Neural cell (in vitro differentiated cells): ENCODE results near the gene A2M.

ENCODE experiments used
- CTCF ChIP-seq: fragments of 450-650 bp; IDR thresholded peaks from 2 replicates; pipeline ENCODE4 v1.5.1; 2014; ENCODE audit warnings: antibody characterized with exemption, mild to moderate bottlenecking, moderate library complexity; ENCODE audit not compliant: poor library complexity, severe bottlenecking
- EP300 ChIP-seq: fragments of 450-650 bp; conservative IDR thresholded peaks from 2 replicates; pipeline ENCODE4 v1.6.1; 2014; ENCODE audit warnings: antibody characterized with exemption, mild to moderate bottlenecking, moderate library complexity; ENCODE audit not compliant: poor library complexity, severe bottlenecking
- EZH2 ChIP-seq: fragments of 200-600, 300-800 bp; shearing (Covaris generic), sonication (generic); IDR thresholded peaks from 2 replicates; pipeline ENCODE4 v1.6.1; 2014; ENCODE audit warnings: antibody characterized with exemption, low read length, borderline replicate concordance, mild to moderate bottlenecking; ENCODE audit not compliant: insufficient read depth, poor library complexity, severe bottlenecking
- MXI1 ChIP-seq: fragments of 450-650 bp; conservative IDR thresholded peaks from 2 replicates; pipeline ENCODE4 v1.6.1; 2014; ENCODE audit warnings: antibody characterized with exemption, mild to moderate bottlenecking; ENCODE audit not compliant: poor library complexity, severe bottlenecking
- POLR2AphosphoS5 ChIP-seq: IDR thresholded peaks from 2 replicates; pipeline ENCODE4 v1.6.1; 2012
- RAD21 ChIP-seq: fragments of 450-650 bp; conservative IDR thresholded peaks from 2 replicates; pipeline ENCODE4 v1.6.1; 2014; ENCODE audit warnings: antibody characterized with exemption, mild to moderate bottlenecking, moderate library complexity
- REST ChIP-seq: IDR thresholded peaks from 2 replicates; pipeline ENCODE4 v1.6.1; 2012; ENCODE audit warnings: borderline replicate concordance
- SMC3 ChIP-seq: fragments of 450-650 bp; conservative IDR thresholded peaks from 2 replicates; pipeline ENCODE4 v1.6.1; 2014; ENCODE audit warnings: antibody characterized with exemption, mild to moderate bottlenecking, moderate library complexity; ENCODE audit not compliant: poor library complexity
- TAF1 ChIP-seq: IDR thresholded peaks from 2 replicates; pipeline ENCODE4 v1.6.1; 2012; ENCODE audit warnings: low read depth

DNA sequence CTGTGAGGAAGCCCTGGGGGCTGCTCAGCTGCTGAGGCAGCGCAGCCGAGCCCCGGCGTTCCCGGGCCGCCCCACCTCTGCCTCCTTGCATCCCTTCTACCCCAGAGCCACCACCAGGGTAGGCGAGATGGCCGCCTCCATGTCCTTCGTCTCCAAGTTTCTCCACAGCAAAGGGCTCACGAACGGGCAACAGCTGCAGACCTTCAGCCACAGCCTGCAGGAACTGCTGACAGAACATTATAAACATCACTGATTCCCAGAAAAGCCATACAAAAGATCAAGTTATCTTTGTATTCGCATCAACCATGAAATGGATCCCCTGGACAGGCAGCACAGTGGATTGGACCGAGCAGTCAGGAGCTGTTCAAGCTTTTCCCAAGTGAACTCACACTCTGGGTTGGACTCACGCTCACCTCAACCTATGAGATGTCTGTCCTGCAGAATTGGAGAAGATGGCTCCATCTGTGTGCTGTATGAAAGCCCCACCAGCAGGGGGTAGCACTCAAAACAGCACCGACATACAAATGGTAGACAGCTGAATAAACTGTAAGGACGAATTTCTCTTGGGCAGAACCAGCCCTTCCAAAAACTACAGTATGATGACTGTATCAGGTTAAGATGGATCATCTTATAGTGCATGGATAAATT lies 19.4 kb upstream of the A2M start:
- TF ChIP-seq CTCF (no peak), REST (no peak), MXI1 (no peak), EZH2 (no peak), POLR2AphosphoS5 (no peak), SMC3 (no peak), RAD21 (no peak), EP300 (no peak), TAF1 (no peak)
